Neutrophil (primary cell): ENCODE data around the gene SLC23A1.
"Not testable (repeated sequence)": the region's sequence is repeated elsewhere in the genome, so short reads cannot be mapped to it uniquely, and the experiment has no call there.

Source experiments
- H3K27ac ChIP-seq: fragments of 200-600 bp; sonication (generic); 2 replicates; pipeline ENCODE4 v1.5.1; 2016; ENCODE audit warnings: mild to moderate bottlenecking, moderate library complexity
- H3K27me3 ChIP-seq: fragments of 200-600 bp; sonication (generic); 2 replicates; pipeline ENCODE4 v1.6.0; 2016; ENCODE audit warnings: mild to moderate bottlenecking
- H3K36me3 ChIP-seq: fragments of 200-600 bp; sonication (generic); 2 replicates; pipeline ENCODE4 v1.5.1; 2017
- H3K4me1 ChIP-seq, 2 experiments: fragments of 200-600 bp in 1 of 2; sonication (generic) in 1 of 2; 1 replicate in 1 of 2; 2 replicates in 1 of 2; pipeline versions ENCODE4 v1.5.1 to v1.6.1; 2013 to 2016; ENCODE audit warnings: low read depth in 1 of 2, low read length in 1 of 2, mild to moderate bottlenecking in 1 of 2, moderate library complexity in 1 of 2; ENCODE audit not compliant: control insufficient read depth in 1 of 2, insufficient read depth in 1 of 2
- H3K4me3 ChIP-seq, 2 experiments: fragments of 200-600 bp in 1 of 2; sonication (generic) in 1 of 2; 1 replicate in 1 of 2; 2 replicates in 1 of 2; pipeline ENCODE4 v1.5.1; 2013 to 2016; ENCODE audit warnings: low read depth in 1 of 2, low read length in 1 of 2, mild to moderate bottlenecking in 1 of 2, moderate library complexity in 1 of 2
- H3K9me3 ChIP-seq: fragments of 200-600 bp; sonication (generic); 2 replicates; pipeline ENCODE4 v1.5.1; 2016
- CTCF ChIP-seq: fragments of 200-600 bp; sonication (generic); IDR thresholded peaks from 2 replicates; pipeline ENCODE4 v1.5.1; 2016; ENCODE audit warnings: antibody characterized with exemption

The SLC23A1 gene

GRCh38 chr5:139390639-139391569, 7.8 kb upstream of the SLC23A1 start:
- Histone ChIP-seq H3K4me1 (peaks cover 52 to 58% of the 10 kb centered on the region in 2 experiments), H3K36me3 (no peaks in the 10 kb centered on the region), H3K4me3 (no peak overlapping the region), H3K27ac (no peak overlapping the region), H3K27me3 (peaks cover 54% of the 10 kb centered on the region), H3K9me3 (no peaks in the 10 kb centered on the region)
- TF ChIP-seq CTCF = no peak

GRCh38 chr5:139389701-139390638, 6.9 kb upstream of the SLC23A1 start, which contains the start of gene MZB1:
Gene MZB1, minus strand, starts transcription at chr5:139389913. Its CDS starts 57 bp downstream, at chr5:139389856.
- TF ChIP-seq CTCF = no peak
- Histone ChIP-seq H3K27me3 (peaks cover 44% of the 10 kb centered on the region), H3K4me3 (no peak within 1 kb of the TSS), H3K36me3 (no peaks in the 10 kb centered on the region), H3K9me3 (no peaks in the 10 kb centered on the region), H3K27ac (no peak within 1 kb of the TSS), H3K4me1 (peaks cover 61 to 67% of the 10 kb centered on the region in 2 experiments)

DNA sequence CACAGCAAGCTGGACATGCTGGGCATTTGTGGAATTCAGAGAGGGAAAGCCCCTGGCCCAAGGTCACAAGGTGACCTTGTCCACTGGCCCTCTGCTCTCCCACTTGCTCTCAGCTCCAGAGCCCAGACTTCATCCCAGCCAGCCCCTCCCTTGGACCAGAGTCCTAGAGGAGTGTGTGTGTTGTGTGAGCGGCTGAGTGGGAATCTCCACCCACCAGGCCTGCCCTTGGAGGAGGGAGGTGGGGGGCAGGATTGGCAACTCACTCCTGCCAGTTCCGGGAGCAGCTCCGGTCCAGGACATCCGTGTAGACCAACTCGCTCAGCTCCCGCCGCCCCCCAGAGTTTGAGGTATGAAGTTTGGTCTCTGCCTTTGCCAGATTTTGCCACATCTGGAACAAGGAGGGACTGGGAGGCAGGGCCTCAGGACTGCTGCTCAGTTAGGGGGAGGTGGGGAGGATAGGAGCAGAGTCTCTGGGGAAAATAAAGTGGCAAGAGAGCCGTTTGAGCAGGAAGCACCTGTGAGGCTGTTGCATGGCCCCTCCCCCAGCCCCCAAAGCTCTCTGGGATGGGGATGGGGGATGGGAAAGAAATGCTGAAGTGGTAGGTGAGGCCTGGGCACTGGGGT, 5.2 kb upstream of the SLC23A1 start:
- TF ChIP-seq CTCF = no peak
- peaks cover 28% of the 10 kb centered on the region for H3K27me3 ChIP-seq
- H3K9me3 ChIP-seq = no peaks in the 10 kb centered on the region
- H3K4me3 ChIP-seq = no peak overlapping the region
- peaks cover 62 to 69% of the 10 kb centered on the region in 2 experiments for H3K4me1 ChIP-seq
- no peaks in the 10 kb centered on the region for H3K36me3 ChIP-seq
- no peak overlapping the region for H3K27ac ChIP-seq

GRCh38 chr5:139387611-139388197, 4.6 kb upstream of the SLC23A1 start:
- no peak for TF ChIP-seq CTCF
- H3K36me3 ChIP-seq = no peaks in the 10 kb centered on the region
- peaks cover 57 to 69% of the 10 kb centered on the region in 2 experiments for H3K4me1 ChIP-seq
- H3K27ac ChIP-seq = no peak overlapping the region
- no peaks in the 10 kb centered on the region for H3K9me3 ChIP-seq
- peaks cover 22% of the 10 kb centered on the region for H3K27me3 ChIP-seq
- no peak overlapping the region for H3K4me3 ChIP-seq

- not testable (repeated sequence) for H3K9me3 ChIP-seq, H3K27ac ChIP-seq, H3K4me3 ChIP-seq, H3K36me3 ChIP-seq
- H3K27me3 ChIP-seq = peaks cover 14% of the 10 kb centered on the region
- peaks cover 49 to 63% of the 10 kb centered on the region in 2 experiments for H3K4me1 ChIP-seq
These were observed 3.9 kb upstream of the SLC23A1 start for GRCh38 chr5:139386956-139387355.
